NCI-H2196 treated with DMSO at 0.1 percent for 48 hours (cell line): Measurements from ENCODE around the gene PLEKHM1.

ENCODE experiments used
- DNase-seq: peaks from one replicate; lab custom pipeline; 2025; ENCODE audit not compliant: unreplicated experiment; lab: John Stamatoyannopoulos, UW

Gene PLEKHM1

DNA sequence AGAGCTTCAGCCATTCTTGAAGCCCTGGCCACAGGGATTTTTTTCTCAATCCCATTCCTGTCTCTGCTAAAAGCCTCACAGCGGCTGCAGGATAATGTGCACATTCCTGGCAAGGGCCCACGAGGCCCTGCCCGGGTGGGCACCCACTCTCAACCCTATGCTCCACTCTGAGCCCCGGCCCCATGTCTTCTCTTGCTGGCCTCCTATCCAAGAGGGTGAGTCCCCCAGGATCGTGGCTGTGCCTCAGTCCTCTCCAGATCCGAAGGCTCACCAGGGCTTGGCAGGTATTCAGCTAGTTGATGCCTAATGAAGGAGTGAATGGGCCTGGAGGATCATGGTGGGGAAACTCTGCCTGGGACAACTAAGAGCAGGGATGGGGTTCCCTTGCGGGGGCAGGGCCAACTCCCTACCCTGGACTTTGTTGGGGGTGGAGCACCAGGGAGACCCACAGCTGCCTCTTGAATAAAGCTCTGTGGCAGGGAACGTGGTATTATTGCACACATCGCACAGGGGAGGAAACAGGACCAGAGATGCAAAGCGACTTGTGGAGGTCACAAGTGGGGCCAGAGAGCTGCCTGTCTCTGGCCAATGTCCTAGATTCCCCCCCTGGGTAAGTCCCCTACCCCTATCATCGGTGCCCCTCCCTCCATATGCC is 63.2 kb downstream of the PLEKHM1 start:
- DNase-seq: no peak

DNA sequence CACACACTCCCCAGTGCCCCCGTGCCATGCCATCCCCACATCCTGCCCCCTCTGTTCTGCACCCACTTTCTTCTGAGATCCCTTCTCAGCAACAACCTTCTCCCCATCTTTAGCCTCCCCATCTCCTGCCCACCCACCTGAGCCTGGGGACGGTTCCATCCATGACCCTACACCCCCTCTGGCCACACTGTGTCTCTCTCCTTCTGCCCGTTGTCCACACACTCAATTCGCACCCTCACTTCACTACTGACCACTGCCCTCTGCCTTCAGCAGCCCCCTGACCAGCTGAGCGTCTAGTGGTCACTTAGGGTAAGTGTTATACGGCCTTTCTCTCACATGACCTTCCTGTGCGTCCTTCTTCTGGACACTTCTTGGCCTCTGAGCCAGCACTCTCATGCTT is 64.0 kb downstream of the PLEKHM1 start:
- DNase-seq: no peak

DNA sequence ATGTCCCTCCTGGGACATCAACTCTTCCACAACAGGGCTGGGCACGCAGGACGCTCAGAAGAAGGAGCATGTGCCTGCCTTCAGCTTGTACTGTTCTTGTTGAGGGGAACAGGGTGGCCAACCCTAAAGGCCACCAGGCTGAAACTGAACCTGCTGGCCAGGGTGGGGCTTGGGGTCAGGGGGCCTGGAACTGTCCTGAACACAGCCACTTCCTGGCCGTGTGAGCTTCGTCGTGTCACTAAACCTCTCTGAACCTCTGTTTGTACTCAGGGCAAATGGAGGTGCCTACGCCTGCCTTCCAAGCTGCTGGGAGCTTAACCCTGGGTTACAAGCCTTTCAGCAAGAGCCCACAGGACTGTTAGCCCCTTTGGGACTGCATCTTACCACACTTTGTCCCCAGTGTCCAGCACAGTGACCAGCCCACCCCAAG is 64.5 kb downstream of the PLEKHM1 start:
- no peak for DNase-seq

DNA sequence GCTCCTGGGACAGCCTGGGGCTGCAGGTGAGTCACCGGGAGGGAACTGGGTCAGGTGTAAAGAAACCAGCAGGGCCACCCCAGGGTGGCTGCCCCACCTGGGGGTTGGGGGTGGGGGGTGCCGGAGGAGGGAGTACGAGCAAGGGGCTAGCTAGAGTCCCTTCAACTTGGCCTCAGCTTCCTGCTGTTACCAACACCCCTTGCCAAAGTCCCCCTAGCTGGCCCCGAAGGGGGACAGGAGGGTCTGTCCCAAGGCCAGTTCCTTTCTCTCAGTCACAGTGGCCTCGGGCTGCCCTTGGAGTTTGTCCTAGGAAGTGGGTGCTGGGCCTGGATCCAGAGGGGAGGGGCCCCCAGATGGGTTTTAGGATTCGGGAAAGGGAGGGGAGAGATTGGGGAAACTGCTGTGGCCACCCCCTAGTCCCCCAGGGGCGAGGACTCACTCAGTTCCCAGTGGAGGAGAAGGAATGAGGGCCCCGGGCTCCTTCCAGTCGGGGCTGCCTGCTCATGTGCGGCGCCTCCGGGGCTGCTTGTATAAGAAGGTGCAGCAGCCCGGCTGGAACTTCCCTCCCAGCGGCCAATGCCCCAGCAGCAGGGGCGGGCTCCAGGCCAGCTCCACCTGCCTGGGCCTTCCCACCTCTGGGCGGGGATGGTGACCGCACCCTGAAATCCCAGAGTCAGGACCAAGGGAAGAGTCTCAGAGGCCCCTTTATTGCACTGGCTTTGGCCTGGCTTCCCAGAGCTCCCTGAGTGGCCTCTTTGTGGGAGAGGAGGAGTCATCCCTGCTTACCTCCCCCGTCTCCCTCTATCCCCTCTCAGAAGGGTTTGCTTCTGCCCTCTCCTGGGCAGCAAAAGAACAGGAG is 65.2 kb downstream of the PLEKHM1 start:
- peak; percentile 93 for DNase-seq

DNA sequence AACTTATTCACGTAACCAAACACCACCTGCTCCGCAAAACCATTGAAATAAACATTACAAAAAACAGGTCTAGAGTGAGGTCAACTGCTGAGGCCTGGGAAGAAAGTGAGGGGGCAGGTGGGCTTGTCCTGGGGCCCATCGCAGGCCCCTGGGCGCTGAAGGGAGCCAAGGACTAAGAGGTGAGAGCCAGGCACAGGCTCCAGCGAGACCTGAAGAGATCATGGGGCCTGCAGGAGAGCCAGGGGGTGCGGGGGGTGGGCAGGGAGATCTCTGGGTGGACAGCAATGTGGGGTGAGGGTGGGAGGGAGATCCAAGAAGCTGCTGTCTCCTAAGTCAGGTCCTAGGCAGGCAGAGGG is 65.8 kb downstream of the PLEKHM1 start:
- DNase-seq: no peak

DNA sequence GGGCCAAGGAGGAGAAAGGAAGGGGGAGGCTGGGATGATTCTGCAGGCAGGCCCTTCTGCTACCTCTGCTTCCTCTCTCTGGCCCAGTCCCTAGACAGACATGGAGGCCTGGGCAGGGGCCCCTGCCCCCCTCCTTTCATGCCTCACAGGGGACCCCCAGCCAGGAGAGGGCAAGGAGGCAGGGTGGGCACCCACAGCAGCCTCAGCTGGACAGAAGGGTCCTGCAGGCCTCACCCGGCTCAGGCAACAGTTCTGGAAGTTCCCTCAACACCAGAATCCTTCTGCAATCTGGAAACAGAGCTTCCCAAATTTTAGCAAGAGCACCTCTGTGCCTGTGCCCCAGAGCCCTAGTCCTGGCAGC is 66.6 kb downstream of the PLEKHM1 start:
- DNase-seq: no peak

DNA sequence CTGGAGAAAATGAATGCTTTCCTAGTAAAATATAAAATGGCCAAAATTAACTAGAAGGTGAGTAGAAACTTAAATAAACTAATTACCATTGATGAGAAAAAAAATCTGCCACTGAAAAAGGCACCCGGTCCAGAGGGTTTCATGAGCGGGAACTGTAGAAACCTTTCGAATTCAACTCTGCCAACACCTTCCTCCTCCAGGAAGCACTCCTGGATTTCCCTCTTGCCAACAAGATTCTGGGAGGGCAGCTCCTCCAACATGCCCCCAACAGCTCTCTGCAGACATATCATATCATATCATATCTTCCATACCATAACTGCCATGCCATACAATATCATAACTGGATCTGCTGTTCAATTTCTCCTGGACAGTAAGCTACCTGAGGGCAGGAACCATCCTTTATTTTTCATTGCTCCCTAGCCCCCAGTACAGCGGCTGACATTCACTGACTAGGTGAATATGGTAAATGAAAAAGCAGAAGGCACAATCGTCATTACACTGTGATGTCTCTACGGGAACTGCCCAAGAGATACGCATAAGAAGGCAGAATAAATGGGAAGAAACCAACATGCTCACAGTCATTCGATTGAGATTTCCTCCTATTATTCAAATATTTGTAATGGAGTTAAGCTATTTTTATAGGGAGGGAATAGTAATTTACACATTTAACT is 67.1 kb downstream of the PLEKHM1 start:
- DNase-seq: no peak

DNA sequence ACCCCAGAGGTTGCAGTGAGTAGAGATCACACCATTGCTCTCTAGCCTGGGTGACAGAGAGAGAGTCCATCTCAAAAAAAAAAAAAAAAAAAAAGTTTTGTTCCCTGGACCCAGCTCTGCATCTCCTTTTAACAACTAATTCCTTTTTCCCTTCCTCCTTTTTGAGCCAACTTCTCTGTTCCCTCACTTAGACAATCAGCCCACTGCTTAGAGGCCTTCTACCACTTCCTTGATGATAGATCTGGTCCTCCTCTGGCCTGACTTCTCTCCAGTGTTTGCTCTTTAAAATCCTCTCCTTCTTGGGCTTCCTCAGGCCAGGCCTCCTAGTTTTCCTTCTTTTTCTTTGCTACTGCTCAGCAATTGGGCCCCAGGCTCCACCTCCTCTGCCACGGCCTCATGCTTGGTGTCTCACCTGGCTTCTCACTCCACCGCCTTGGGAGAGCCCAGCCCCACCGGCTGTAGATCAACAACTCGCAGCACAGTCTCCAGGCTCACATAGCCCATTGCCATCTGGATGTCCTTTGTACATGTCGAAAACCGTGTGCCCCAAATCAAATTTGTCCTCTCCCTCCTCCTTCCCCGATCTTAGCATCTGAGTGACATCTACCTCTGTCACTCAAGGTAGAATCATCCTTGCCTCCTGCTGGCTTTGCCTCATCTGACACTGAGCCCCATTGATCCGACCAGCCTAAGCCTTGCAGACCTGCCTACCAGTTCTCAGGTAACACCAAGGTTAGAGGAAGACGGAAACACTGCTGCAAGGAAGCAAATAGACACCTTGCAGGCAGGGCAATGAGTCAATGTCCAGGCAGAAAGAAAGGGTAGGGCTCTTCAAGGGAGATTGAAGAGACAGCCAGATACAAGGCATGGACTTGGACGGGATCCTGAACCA is 75.3 kb downstream of the PLEKHM1 start:
- no peak for DNase-seq

DNA sequence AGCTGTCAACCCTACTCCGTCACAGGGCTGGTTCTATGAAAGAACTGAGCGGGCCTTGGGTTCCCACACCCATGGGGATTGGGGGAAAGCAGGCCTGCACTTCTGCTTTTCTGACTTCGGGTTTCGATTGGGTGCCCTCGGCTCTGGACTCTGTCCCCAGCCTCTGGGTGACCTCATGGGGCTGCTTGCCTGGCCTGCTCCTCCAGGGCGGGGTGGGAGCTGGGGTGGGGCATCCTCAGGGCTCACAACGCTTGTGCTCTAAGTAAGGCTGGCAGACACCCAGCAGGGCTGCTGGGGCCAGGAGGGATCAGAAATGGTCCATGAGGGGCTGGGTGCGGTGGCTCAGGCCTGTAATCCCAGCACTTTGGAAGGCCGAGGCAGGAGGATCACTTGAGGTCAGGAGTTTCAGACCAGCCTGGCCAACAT is 77.0 kb downstream of the PLEKHM1 start:
- no peak for DNase-seq

DNA sequence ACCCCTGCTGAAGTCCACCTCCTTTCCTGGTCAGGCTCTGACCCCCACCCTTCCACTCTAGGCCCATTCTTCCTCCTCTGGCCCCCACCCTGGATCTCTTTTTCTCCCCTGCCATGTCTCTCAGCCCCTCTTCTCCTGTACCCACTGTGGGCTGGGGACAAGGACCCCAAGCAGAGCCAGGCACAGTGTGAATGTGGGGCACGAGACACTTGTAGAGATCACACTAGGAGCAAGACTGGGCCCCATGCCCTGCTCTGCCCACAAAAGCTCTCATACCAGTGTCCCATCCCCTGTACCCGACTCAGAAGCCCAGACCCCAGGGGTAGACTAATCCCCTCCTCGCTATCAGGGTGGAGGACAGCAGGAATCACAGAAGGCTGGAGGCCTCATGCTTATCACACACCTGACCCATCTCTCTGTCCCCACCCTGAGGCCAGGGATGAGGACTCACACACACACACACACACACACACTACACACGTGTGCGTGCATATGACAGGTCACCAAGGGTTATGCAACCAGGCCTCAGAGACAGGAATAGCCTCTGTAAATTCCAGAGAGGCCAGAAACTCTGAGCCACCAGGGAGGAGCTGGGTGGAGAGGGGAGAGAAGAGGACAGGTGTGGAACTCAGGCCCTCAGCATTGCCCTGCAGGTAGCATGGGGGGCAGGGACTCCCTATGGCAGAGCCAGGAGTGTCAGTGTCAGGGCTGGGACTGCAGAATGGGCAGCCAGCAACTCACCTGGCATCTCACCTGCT is 79.0 kb downstream of the PLEKHM1 start:
- DNase-seq: no peak

DNA sequence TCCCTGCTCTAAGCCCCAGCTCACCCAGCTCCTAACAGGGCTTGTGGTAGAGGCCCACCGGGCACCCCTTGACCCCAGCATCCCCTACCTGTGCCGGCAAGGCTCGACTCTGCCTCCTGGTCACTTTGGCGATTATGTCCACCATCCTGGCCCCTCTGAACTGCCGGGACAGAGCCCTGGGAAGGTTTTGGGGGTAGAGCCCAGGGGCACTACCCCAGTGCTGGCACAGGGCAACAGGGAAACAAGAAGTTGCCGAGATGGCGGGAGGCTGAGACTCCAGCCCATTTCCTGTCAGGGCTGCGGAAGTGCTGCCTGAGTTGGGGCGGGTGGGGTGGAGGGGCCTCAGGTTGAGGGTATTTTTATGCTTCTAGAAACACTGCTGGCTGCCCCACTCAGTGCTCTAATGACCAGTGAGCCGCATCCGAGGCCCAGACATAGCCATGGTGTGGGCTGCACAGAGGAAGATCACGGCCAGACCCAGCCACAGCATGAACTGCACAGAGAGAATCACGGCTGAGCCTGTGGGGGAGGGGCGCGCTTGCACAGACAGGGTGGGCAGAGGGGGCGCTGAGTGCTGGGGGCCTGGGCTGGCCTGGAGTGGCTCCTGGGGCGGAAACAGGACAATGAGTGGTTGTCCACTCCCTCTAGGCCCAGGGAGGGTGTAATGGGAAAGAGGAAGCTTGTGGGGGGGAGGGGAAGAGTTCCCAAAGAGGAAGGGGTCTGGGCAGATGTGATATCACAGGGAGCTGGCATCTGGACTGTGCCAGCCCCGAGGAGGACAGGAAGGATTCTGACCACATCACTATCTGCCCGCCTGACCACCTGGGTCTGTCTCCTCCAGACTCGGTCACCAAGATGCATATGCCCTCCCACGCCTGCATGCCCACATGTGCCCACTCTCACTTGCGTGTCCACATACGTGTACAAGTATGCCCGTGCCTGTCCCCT is 80.1 kb downstream of the PLEKHM1 start:
- DNase-seq: no peak

DNA sequence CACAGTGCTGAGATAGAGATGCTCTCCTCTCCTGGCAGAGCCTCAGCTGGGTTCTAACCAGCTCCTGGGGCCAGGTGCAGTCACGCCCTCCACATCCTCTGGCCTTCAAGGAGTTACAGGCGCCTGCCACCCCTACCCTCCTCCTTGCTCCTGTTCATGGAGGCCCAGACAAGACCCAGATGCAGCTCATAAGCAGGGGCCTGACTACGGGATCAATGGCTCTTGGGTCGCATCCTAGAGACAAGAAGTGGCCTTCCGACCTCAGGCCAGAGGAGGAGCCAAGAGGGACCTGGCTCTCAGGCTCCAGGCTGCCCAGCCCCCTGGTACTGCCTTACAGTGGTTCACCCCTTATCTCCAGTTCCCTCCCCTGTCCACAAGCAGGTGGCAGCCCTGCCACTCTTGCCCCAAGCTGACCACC is 80.9 kb downstream of the PLEKHM1 start:
- DNase-seq: no peak

DNA sequence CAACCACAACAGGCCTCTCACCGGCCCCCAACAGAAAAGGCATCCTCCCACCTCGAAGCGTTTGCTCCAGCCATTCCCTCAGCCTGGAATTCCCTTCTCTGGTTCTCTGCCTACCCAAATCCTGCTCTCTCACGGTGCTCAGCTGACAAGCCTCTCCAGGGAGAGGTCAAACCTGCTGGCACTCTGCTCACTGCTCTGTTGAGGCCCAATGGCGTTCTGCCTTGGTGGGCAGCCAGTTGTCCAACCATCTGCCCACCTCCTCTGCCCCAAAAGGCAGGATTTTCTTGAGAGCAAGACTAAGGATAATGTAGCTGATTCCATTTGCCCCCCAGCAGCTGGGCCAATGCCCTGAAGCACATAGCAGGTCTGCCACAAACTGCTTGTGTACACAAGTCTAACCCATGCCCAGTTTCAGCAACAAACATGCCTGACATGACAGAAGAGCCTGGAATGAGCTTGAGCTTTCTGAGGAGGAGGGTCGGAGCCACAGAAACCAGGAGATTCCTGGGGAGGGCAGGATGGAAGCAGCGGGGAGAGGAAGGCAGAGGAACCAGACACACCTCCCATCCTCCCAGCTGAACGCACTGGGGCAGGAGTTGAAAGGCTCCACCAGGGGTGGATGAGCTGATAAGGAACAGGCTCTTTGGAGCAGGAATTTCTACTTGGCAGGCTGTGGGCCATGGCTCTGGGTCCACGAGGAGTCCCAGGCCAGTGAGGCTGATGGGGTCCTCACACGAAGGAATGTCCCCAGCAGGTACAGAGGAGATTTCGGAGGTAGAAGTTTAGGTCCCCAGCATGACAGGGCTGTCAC is 81.7 kb downstream of the PLEKHM1 start:
- DNase-seq: no peak

DNA sequence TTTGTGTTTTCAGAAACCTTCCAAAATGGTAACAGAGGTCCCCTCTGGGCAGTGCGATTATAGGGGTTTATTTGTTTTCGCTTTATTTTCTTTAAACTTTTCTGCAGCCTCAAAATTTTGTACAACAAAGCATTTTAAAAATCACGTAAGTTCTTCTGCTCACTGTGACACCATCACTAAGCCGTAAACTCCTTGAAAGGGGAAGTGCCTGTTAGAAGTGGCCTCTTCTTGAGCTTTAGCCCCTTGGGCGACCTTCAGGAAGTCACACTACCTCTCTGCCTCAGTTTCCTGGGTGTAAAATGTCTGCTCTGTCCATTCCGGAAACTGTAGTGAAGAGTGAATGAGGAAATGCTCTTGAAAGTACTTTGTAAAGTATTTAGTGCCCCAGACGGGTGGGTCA is 84.4 kb downstream of the PLEKHM1 start:
- DNase-seq: no peak

DNA sequence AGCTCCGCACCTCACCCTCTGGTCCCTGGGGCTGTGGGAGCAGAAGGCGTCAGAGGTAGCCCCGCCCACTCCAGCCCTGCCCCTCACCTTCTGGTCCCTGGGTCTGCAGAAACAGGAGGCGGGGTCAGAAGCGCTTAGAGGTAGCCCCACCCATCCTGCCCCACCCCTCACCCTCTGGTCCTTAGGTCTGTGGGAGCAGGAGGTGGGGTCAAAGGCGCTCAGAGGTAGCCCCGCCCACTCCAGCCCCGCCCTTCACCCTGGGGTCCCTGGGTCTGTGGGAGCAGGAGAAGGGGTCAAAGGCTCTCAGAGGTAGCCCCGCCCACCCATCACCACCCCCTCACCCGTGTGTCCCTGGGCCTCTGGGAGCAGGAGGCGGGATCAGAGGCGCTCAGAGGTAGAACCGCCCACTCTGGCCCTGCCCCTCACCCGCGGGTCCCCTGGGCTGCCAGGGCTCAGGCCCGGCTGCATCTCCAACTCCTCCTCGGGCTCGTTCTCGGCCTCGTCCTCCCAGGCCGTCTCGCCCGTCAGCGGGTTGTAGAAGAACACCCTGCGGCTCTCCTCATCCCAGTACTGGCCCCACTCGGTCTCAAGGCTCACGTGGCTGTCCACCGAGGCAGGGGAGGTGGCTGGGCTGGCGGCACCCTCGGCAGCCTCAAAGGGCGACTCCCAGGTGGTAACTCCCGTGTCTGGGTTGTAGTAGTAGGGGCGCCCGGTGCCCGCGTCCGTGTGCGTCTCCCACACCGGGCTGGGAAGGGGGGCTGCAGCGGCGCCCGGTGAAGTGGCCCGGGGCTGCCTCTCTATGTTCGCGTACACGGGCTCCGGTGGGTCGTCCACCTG is 85.1 kb downstream of the PLEKHM1 start:
- DNase-seq: no peak

DNA sequence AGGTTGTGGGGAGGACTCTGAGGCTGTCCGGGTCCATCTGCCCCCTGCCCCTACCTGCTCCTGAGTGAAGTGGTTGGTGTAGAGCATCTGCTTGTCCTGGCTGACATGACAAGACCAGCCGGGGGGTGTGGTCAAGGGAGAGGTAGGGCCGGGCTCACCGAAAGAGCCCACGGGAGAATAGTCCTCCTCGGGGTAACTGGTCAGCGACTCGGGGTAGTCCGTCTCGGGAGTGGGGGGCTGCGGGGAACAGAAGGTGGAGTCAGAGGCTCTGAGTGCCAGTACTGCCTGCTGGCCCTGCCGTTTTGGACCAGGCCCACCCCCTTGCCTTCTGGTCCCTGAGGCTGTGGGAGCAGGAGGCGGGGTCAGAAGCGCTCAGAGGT is 85.7 kb downstream of the PLEKHM1 start:
- no peak for DNase-seq

DNA sequence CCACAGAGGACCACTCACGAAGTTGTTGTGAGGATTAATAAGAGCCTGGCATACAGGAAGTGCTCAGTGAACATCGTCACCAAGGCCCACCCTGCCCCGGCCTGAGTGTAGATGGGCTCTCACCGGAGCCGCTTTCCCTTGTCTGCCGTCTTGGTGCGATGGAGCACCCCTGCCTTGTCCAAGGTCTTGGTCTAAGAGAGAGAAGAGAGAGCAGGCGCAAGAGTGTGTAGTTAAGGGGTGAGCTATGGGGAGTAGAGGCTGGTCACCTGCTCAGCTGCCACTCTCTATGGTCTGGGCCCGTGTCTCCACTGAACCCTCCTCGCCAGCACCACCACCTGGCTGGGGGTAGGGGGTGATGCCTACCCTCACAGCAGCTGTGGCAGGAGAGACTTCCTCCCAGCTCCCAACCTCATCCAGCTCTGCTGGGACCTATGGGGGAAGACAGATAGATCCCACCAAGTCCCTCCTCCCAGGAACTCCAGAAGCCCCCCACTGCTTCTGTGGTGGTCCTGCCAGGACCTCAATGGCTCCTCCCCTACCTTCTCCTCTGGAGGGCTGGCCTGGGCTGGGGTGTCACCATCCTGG is 86.5 kb downstream of the PLEKHM1 start:
- DNase-seq: no peak
